HG03442 (cell line): ENCODE data around the gene TMEM184A.

Source experiments
- ATAC-seq: cut with Tn5 transposase; IDR thresholded peaks from one replicate; pipeline ENCODE4 v1.9.1; 2021; ENCODE audit warnings: mild to moderate bottlenecking, moderate library complexity; ENCODE audit not compliant: unreplicated experiment

TMEM184A gene

GRCh38 chr7:1540776-1541271, 15.2 kb downstream of the TMEM184A start:
- no peak for ATAC-seq

GRCh38 chr7:1539882-1540775, 15.9 kb downstream of the TMEM184A start:
- ATAC-seq = no peak

GRCh38 chr7:1539181-1539881, 16.7 kb downstream of the TMEM184A start:
- no peak for ATAC-seq

GRCh38 chr7:1538544-1539180, 17.3 kb downstream of the TMEM184A start:
- ATAC-seq = no peak

GRCh38 chr7:1537535-1538412, 18.2 kb downstream of the TMEM184A start:
- no peak for ATAC-seq

GRCh38 chr7:1536743-1537534, 19.1 kb downstream of the TMEM184A start:
- no peak for ATAC-seq

- ATAC-seq = no peak
These were observed 19.6 kb downstream of the TMEM184A start for GRCh38 chr7:1536455-1536742.

- ATAC-seq = no peak
These were observed 20.1 kb downstream of the TMEM184A start for GRCh38 chr7:1535701-1536454.

- no peak for ATAC-seq
These were observed 20.9 kb downstream of the TMEM184A start for GRCh38 chr7:1535100-1535458.

- ATAC-seq = no peak
These were observed 21.5 kb downstream of the TMEM184A start for GRCh38 chr7:1534330-1535099.

GRCh38 chr7:1533547-1534329, 22.3 kb downstream of the TMEM184A start:
- ATAC-seq = no peak

- no peak for ATAC-seq
These were observed 22.8 kb downstream of the TMEM184A start for GRCh38 chr7:1533255-1533546.

- ATAC-seq = no peak
These were observed 23.4 kb downstream of the TMEM184A start for GRCh38 chr7:1532456-1533254.

- ATAC-seq = no peak
These were observed 24.0 kb downstream of the TMEM184A start for GRCh38 chr7:1531979-1532455.

GRCh38 chr7:1531263-1531978, 24.6 kb downstream of the TMEM184A start:
- no peak for ATAC-seq

- ATAC-seq = no peak
These were observed 25.1 kb downstream of the TMEM184A start for GRCh38 chr7:1530946-1531262.
